PC-9 (cell line): ENCODE data around the gene ZBTB25. TPM values are rescaled to one million over a fixed set of nuclear protein-coding genes. Genes with fewer than 3 reads are reported as not detected.

ENCODE experiments used
- BruUV-seq: library from RNA; stranded (reverse); fragments of 400-500 nt; replicated peaks from 2 replicates; lab custom pipeline; 2021; lab: Mats Ljungman, UMichigan
- CTCF ChIA-PET: fragments of 300-600 bp; sonication (Branson Sonifier 250); formaldehyde crosslinking; loops from one replicate; lab custom pipeline; 2022; ENCODE audit warnings: antibody characterized with exemption; lab: Charles Lee
- POLR2A ChIA-PET: fragments of 300-600 bp; sonication (Branson Sonifier 250); formaldehyde crosslinking; loops from one replicate; lab custom pipeline; 2022; ENCODE audit warnings: antibody characterized with exemption; ENCODE audit not compliant: unreplicated experiment; lab: Charles Lee
- DNase-seq, 2 experiments: peaks; one replicate each; pipeline versions ENCODE4 v3.0.0 to v3.0.0-alpha.2; 2015 to 2022; ENCODE audit warnings: mixed read lengths in 1 of 2
- H2AFZ ChIP-seq: fragments of 200-600 bp; sonication (generic); 2 replicates; pipeline ENCODE4 v1.8.1; 2017; ENCODE audit warnings: antibody characterized with exemption
- H3F3A ChIP-seq: fragments of 200-600 bp; sonication (generic); 2 replicates; pipeline ENCODE4 v1.8.1; 2017; ENCODE audit warnings: antibody characterized with exemption, mild to moderate bottlenecking, low read depth; ENCODE audit not compliant: insufficient read depth
- H3K27ac ChIP-seq: fragments of 200-600 bp; sonication (generic); 2 replicates; pipeline ENCODE4 v1.6.1; 2016; ENCODE audit warnings: mixed run types
- H3K27me3 ChIP-seq: fragments of 200-600 bp; sonication (generic); 2 replicates; pipeline ENCODE4 v1.6.1; 2016; ENCODE audit warnings: low read depth, mixed run types; ENCODE audit not compliant: insufficient read depth
- H3K36me3 ChIP-seq: fragments of 200-600 bp; sonication (generic); 2 replicates; pipeline ENCODE4 v1.6.1; 2016; ENCODE audit warnings: low read depth, mixed run types
- H3K4me1 ChIP-seq: fragments of 200-600 bp; sonication (generic); replicated peaks from 2 replicates; pipeline ENCODE4 v1.6.1; 2016; ENCODE audit warnings: mixed run types; ENCODE audit not compliant: insufficient read depth
- H3K4me2 ChIP-seq: fragments of 200-600 bp; sonication (generic); 2 replicates; pipeline ENCODE4 v1.6.1; 2017; ENCODE audit warnings: mixed run types
- H3K4me3 ChIP-seq: fragments of 200-600 bp; sonication (generic); 2 replicates; pipeline ENCODE4 v1.6.1; 2016; ENCODE audit warnings: mixed run types
- H3K79me2 ChIP-seq: fragments of 200-600 bp; sonication (generic); 2 replicates; pipeline ENCODE4 v1.6.1; 2017; ENCODE audit warnings: low read depth, mixed run types
- H3K9me2 ChIP-seq: fragments of 200-600 bp; sonication (generic); 2 replicates; pipeline ENCODE4 v1.8.1; 2017; ENCODE audit warnings: mild to moderate bottlenecking; ENCODE audit not compliant: insufficient read depth
- H3K9me3 ChIP-seq: fragments of 200-600 bp; sonication (generic); 2 replicates; pipeline ENCODE4 v1.8.1; 2016; ENCODE audit warnings: low read depth; ENCODE audit not compliant: insufficient read depth
- H4K20me1 ChIP-seq: fragments of 200-600 bp; sonication (generic); 2 replicates; pipeline ENCODE4 v1.8.1; 2017; ENCODE audit not compliant: insufficient read depth
- EZH2 ChIP-seq: fragments of 200-600 bp; sonication (generic); IDR thresholded peaks from 2 replicates; pipeline ENCODE4 v1.8.0; 2017; ENCODE audit warnings: antibody characterized with exemption, low read depth
- intact Hi-C: fragments of 100-400 bp; cut with micrococcal nuclease; formaldehyde crosslinking; loops from one replicate; pipeline ENCODE4 v1.10.0; 2022; ENCODE audit not compliant: unreplicated experiment
- total RNA-seq: library from RNA; stranded (reverse); gene quantifications from 2 replicates; pipeline ENCODE4 v1.2.3, GENCODE V29; 2021
- TF ChIP-seq, protein P1 (sequence below): fragments of 200-600 bp; sonication (generic); conservative IDR thresholded peaks from 2 replicates; pipeline ENCODE4 v1.6.1; 2017; ENCODE audit warnings: mixed run types, antibody characterized with exemption, mild to moderate bottlenecking, moderate library complexity

ZBTB25 gene
- total RNA-seq, 1 experiment from 2014 or later: 22.9 TPM

DNA sequence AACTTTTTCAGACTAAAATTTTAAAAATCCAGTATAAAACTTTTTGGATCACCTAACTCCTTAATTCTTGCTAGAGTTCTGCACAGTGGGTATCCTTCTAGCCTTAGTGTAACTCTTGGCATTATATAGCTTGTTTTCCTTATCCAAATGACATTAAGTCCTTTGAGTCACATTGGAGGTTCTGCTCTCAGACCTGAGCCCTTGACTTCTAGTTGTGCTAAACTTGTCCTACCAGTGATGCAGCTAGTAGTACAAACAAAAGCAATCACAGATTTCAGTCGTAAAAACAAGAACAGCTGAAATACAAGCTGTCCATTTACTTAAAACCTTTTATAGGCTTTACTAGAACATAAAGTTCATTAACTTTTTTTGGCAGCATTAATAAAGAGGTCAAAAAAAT, 11.4 kb upstream of the ZBTB25 start:
- H3K9me2 ChIP-seq: no peaks in the 10 kb centered on the region
- no peak overlapping the region for H3K4me3 ChIP-seq
- H3K36me3 ChIP-seq: peaks cover 6% of the 10 kb centered on the region; the same call in 1 of the 2 replicates
- peaks cover 37% of the 10 kb centered on the region for H4K20me1 ChIP-seq
- peak in 1 of 2 experiments; percentile 70 for DNase-seq
- peak overlapping the region; percentile 7; the same call in 1 of the 2 replicates for H3K27ac ChIP-seq
- POLR2A ChIA-PET: no interaction called here
- H3K27me3 ChIP-seq: no peaks in the 10 kb centered on the region
- TF ChIP-seq EZH2: no peak
- TF ChIP-seq, protein P1, sequence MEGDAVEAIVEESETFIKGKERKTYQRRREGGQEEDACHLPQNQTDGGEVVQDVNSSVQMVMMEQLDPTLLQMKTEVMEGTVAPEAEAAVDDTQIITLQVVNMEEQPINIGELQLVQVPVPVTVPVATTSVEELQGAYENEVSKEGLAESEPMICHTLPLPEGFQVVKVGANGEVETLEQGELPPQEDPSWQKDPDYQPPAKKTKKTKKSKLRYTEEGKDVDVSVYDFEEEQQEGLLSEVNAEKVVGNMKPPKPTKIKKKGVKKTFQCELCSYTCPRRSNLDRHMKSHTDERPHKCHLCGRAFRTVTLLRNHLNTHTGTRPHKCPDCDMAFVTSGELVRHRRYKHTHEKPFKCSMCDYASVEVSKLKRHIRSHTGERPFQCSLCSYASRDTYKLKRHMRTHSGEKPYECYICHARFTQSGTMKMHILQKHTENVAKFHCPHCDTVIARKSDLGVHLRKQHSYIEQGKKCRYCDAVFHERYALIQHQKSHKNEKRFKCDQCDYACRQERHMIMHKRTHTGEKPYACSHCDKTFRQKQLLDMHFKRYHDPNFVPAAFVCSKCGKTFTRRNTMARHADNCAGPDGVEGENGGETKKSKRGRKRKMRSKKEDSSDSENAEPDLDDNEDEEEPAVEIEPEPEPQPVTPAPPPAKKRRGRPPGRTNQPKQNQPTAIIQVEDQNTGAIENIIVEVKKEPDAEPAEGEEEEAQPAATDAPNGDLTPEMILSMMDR: no peak
- H3K4me1 ChIP-seq: peaks cover 27% of the 10 kb centered on the region
- no peaks in the 10 kb centered on the region for H3K9me3 ChIP-seq
- peaks cover 95% of the 10 kb centered on the region for H3K79me2 ChIP-seq
- CTCF ChIA-PET: interaction anchor here (0.5 to 0.6 kb wide), 2 partner anchors 26 to 42 kb away, joined by 3 to 5 read pairs; partner anchors contain the start of gene HSPA2
- no peak overlapping the region for H2AFZ ChIP-seq
- no TSS peak for BruUV-seq
- peaks cover 28% of the 10 kb centered on the region for H3F3A ChIP-seq
- peak overlapping the region; percentile 4; the same call in 1 of the 2 replicates for H3K4me2 ChIP-seq
- intact Hi-C loops: no loop called here

DNA sequence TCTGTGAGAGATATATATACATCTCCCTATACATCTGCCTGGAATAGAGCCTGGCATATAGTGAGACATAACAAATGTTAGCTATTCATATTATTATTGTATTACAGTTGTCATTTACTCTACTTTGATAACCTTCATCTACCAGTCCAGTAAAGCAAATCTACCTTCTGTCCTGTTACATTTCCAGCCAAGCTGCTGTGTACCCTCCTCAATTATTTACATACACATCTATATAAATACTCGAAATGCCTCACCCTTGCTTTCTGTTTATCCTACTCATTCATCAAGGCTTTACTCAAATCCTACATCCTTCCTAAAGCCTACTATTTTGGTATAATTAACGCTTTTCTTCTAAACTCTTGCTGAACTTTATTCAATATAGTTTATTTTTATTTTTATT, 9.6 kb upstream of the ZBTB25 start:
- intact Hi-C loops: no loop called here
- no peaks in the 10 kb centered on the region for H3K9me3 ChIP-seq
- no peak overlapping the region for H2AFZ ChIP-seq
- no peak for TF ChIP-seq EZH2
- TF ChIP-seq, protein P1: no peak
- no TSS peak for BruUV-seq
- no peaks in the 10 kb centered on the region for H3K9me2 ChIP-seq
- H3K4me1 ChIP-seq: peaks cover 36% of the 10 kb centered on the region
- H3K27me3 ChIP-seq: no peaks in the 10 kb centered on the region
- no peak overlapping the region for H3K4me2 ChIP-seq
- H3K4me3 ChIP-seq: no peak overlapping the region
- peaks cover 96% of the 10 kb centered on the region for H3K79me2 ChIP-seq
- POLR2A ChIA-PET: no interaction called here
- CTCF ChIA-PET: no interaction called here
- peaks cover 7% of the 10 kb centered on the region; the same call in 1 of the 2 replicates for H3K36me3 ChIP-seq
- peaks cover 48% of the 10 kb centered on the region for H4K20me1 ChIP-seq
- DNase-seq: no peak
- peaks cover 26% of the 10 kb centered on the region; the same call in 1 of the 2 replicates for H3F3A ChIP-seq
- H3K27ac ChIP-seq: no peak overlapping the region

DNA sequence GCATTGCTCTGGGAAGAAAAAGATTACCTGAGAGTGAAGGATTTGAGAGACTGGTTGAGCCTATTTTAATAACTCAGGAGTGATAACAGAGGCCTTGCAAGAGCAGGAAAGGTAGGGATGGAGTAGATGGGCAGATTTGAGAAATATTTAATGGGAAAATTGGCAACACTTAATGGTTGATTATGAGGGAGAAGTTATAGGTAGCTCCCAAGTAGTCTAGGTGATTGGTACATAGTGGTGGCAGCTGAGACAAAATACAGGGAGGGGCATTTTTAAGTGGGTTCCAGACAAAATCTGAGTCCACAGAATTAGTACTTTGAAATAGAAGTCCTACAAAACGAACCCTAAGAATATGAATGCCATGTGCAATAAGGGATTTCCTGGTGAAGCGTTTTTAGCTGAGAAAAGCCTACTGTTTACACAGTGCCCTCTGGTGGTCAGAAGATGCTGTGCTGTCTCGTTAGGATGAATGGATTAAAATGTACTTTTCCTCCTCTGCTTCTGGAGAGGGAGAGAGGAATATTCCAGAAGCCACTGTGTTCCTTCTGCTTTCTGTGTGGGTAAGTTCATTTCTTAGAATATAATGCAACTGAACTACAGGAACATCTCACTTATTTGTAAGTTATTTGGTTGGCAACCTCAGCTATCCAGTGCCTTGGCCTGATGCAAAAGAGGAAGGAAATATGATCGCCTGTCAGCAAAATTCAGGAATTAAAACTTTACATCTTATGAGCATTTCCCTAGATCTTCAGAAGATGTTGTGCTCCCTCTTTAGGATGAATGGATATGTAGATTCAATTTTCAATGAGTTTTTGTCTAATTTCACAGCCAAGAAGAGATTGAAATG, 7.4 kb upstream of the ZBTB25 start:
- POLR2A ChIA-PET: interaction anchor here (0.6 to 0.8 kb wide), 5 partner anchors 66 to 806 kb away, joined by 3 to 6 read pairs (median 4); partner anchors contain the start of gene MTHFD1

More for the DNA sequence above, 7.4 kb upstream of the ZBTB25 start:
- peaks cover 14% of the 10 kb centered on the region; the same call in 1 of the 2 replicates for H3K36me3 ChIP-seq
- no peaks in the 10 kb centered on the region for H3K27me3 ChIP-seq
- no peak overlapping the region for H3K4me3 ChIP-seq
- peaks cover 33% of the 10 kb centered on the region; the same call in 1 of the 2 replicates for H3F3A ChIP-seq
- H2AFZ ChIP-seq: no peak overlapping the region
- CTCF ChIA-PET: interaction anchor here (0.5 to 1.2 kb wide), 4 partner anchors 9 to 118 kb away, joined by 3 to 6 read pairs (median 4); no protein-coding TSS in a partner anchor
- no peaks in the 10 kb centered on the region for H3K9me2 ChIP-seq
- H3K79me2 ChIP-seq: peaks cover 98% of the 10 kb centered on the region
- TF ChIP-seq EZH2: no peak
- TF ChIP-seq, protein P1: peak; percentile 95
- H4K20me1 ChIP-seq: peaks cover 55% of the 10 kb centered on the region
- H3K4me1 ChIP-seq: peaks cover 58% of the 10 kb centered on the region
- no peaks in the 10 kb centered on the region for H3K9me3 ChIP-seq
- intact Hi-C loops: loop anchor here (1.0 kb wide), 1 partner anchor 167 kb away; no protein-coding TSS in a partner anchor
- H3K27ac ChIP-seq: peak overlapping the region; percentile 35
- DNase-seq: peak; percentile 62 to 64
- peak overlapping the region; percentile 32 for H3K4me2 ChIP-seq
- no TSS peak for BruUV-seq
